Esophagus muscularis mucosa (tissue), 4 donors: ENCODE measurements around the gene PEAR1. TPM values are rescaled to one million over a fixed set of nuclear protein-coding genes. Genes with fewer than 3 reads are reported as not detected.

Experiments used
- DNase-seq: peaks from one replicate; pipeline ENCODE4 v3.0.0-alpha.2; 2017; ENCODE audit errors: extremely low spot score
- H3K27ac ChIP-seq, 4 donors: fragments of 200-600 bp; sonication (generic); replicated peaks in 1 of 4; 1 replicate in 3 of 4; 2 replicates in 1 of 4; pipeline ENCODE4 v1.5.1; 2016 to 2019; ENCODE audit warnings: mild to moderate bottlenecking in 1 of 4
- H3K27me3 ChIP-seq, 4 donors: fragments of 200-600 bp; sonication (generic); one replicate each; pipeline versions ENCODE4 v1.5.1 to v1.6.0; 2016 to 2019
- H3K36me3 ChIP-seq, 4 donors: fragments of 200-600 bp; sonication (generic); one replicate each; pipeline ENCODE4 v1.5.1; 2016 to 2019
- H3K4me1 ChIP-seq, 4 donors: fragments of 200-600 bp; sonication (generic); one replicate each; pipeline ENCODE4 v1.5.1; 2016 to 2019
- H3K4me3 ChIP-seq, 4 donors: fragments of 200-600 bp; sonication (generic); 1 replicate in 2 of 4; 2 replicates in 2 of 4; pipeline ENCODE4 v1.5.1; 2016 to 2019; ENCODE audit warnings: mild to moderate bottlenecking in 4 of 4, moderate library complexity in 1 of 4
- H3K9me3 ChIP-seq, 4 donors: fragments of 200-600 bp; sonication (generic); 1 replicate in 3 of 4; 2 replicates in 1 of 4; pipeline ENCODE4 v1.5.1; 2016 to 2019
- EP300 ChIP-seq: sonication (generic); formaldehyde crosslinking; IDR thresholded peaks from one replicate; pipeline ENCODE4 v1.6.1; 2017; ENCODE audit warnings: antibody characterized with exemption
- POLR2A ChIP-seq: fragments of 450-650 bp; IDR thresholded peaks from one replicate; pipeline ENCODE4 v1.6.1; 2017; ENCODE audit warnings: antibody characterized with exemption, moderate library complexity, mild to moderate bottlenecking, low read depth
- POLR2AphosphoS5 ChIP-seq, 2 donors: sonication (generic); formaldehyde crosslinking; IDR thresholded peaks; one replicate each; pipeline ENCODE4 v1.6.1; 2017; ENCODE audit warnings: antibody characterized with exemption in 2 of 2
- WGBS: methylation state at CpG from one replicate; pipeline ENCODE4 v1.1.5; 2018; 5-methylcytosine and 5-hydroxymethylcytosine counted together
- intact Hi-C: fragments of 100-400 bp; cut with DNase I; formaldehyde crosslinking; loops from one replicate; pipeline ENCODE4 v1.15.1; 2023
- total RNA-seq, 4 donors: library from RNA; depleted of rRNA; stranded (reverse); fragments of >200 nt; gene quantifications; one replicate each; pipeline versions ENCODE4 v1.1.0 to v1.2.1, GENCODE V29; 2016
- TF ChIP-seq, protein P1 (sequence below), 3 experiments: fragments of 200-600 bp in 2 of 3; fragments of 450-650 bp in 1 of 3; sonication (generic) in 2 of 3; IDR thresholded peaks; one replicate each; pipeline ENCODE4 v1.5.1; 2017 to 2019; ENCODE audit warnings: antibody characterized with exemption in 3 of 3, mild to moderate bottlenecking in 2 of 3, moderate library complexity in 1 of 3

The PEAR1 gene
- total RNA-seq, 4 donors from 2014 or later = 6.1 to 13.6 (median 10.9) TPM

DNA sequence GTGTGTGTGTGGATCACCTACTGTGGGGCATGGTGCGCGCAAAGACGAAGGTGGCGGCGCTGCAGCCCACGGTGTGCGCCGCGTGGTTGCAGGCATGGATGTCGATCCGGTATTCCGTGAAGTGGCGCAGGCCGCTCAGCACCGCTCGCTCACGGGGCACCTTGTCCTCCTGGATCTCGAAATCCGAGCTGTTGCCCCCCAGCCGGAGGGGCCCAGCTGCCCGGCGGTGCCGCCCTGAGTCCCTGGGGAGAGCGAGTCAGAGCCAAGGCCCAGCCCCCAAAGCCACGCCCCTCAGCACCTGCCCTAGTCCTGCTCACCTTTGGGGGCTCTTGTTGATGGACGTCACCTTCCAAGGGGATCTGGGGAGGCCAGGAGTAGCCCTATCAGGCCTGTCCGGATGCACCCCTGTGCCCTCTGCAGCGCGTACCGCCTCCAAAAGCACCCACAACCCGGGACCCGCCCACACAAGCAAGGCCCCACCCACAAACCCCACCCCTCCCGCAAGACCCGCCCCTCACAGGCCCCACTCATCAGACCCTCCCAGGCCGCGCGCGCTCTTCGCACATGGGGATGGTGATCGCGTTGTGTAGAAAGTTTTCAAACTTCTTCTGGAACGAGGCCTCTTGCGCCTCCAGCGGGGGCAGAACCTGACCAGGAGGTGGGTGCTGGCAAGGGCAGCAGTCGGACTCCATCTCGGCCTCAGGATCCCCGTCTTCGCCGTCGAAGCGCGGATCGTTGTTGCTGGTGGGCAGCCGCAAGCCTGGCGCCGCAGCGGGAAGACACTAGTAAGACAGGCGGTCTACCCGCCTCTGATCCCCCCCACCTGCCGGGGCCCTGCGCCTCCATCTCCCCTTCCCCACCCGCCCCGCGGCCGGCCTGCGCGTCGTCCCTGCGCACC is 48.2 kb upstream of the PEAR1 start:
- Histone ChIP-seq H3K4me3 (no peak overlapping the region), H3K9me3 (no peaks in the 10 kb centered on the region), H3K36me3 (no peaks in the 10 kb centered on the region), H3K27ac (no peak overlapping the region), H3K27me3 (peaks cover 0 to 100% (median 18%) of the 10 kb centered on the region in 4 donors), H3K4me1 (peaks cover 10 to 22% (median 13%) of the 10 kb centered on the region in 4 donors)
- 13% methylated on average over 3 of the region's 69 CpGs for WGBS
- intact Hi-C loops = no loop called here
- TF ChIP-seq, protein P1, sequence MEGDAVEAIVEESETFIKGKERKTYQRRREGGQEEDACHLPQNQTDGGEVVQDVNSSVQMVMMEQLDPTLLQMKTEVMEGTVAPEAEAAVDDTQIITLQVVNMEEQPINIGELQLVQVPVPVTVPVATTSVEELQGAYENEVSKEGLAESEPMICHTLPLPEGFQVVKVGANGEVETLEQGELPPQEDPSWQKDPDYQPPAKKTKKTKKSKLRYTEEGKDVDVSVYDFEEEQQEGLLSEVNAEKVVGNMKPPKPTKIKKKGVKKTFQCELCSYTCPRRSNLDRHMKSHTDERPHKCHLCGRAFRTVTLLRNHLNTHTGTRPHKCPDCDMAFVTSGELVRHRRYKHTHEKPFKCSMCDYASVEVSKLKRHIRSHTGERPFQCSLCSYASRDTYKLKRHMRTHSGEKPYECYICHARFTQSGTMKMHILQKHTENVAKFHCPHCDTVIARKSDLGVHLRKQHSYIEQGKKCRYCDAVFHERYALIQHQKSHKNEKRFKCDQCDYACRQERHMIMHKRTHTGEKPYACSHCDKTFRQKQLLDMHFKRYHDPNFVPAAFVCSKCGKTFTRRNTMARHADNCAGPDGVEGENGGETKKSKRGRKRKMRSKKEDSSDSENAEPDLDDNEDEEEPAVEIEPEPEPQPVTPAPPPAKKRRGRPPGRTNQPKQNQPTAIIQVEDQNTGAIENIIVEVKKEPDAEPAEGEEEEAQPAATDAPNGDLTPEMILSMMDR (IDR thresholded peaks at IDR 0.05) = no peak
- TF ChIP-seq POLR2AphosphoS5 (IDR thresholded peaks at IDR 0.05) (no peak), EP300 (no peak), POLR2A (no peak)
- no peak for DNase-seq

DNA sequence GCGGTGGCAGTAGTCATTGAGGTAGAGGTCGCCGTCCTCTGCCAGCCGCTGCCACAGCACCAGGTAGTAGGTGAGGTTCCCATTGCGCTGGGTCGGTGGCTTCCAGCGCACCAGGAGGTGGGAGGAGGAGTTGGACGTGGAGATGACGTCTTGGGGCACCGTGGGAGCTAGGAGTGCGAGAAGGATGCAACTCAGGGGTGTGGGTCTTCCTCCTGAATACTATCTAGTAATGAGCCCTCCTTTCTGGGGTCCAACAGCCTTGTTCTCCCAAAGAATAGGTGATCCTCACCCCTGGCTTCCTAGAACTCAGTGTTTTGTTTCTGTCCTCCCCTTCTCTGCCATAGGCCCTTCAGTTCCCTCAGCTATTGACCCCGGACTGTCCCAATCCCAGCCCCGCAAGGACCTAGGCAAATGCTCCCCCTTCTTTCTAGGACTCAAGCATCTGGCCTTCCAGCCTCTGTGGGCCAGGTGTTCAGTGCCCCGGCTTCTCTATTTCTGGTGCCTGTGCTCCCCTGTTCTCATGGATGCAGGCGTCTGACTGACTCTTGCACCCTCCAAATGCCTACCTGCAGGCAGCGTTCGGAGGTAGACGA is 47.5 kb upstream of the PEAR1 start:
- peaks cover 0 to 94% (median 18%) of the 10 kb centered on the region in 4 donors for H3K27me3 ChIP-seq

DNA sequence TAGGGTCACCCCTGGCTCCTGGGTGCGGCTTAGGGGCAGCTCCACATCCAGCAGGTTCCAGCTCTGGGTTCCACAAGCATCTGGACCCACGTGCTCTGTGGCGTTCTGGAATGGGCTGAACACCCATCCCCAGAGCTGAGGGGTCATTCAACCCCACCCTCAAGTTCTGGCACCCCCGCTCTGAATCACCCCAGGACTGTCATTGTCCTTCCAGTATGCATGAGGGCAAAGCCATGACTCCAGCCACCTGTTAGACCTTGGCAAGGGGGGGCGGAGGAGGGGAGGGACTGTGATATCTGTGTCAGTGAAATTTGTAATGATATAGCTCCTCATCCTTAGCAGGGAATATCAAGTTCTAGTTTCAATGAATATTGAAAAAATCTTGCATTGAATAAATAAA is 46.9 kb upstream of the PEAR1 start:
- no peak for TF ChIP-seq EP300
- no peak for TF ChIP-seq POLR2AphosphoS5 (IDR thresholded peaks at IDR 0.05)
- TF ChIP-seq, protein P1 (IDR thresholded peaks at IDR 0.05) = no peak
- TF ChIP-seq POLR2A = no peak
- peaks cover 0 to 94% (median 18%) of the 10 kb centered on the region in 4 donors for H3K27me3 ChIP-seq
- H3K4me3 ChIP-seq = no peak overlapping the region
- H3K36me3 ChIP-seq = no peaks in the 10 kb centered on the region
- H3K9me3 ChIP-seq = no peaks in the 10 kb centered on the region
- no peak for DNase-seq
- WGBS = 93% methylated on average over 2 of the region's 5 CpGs
- peaks cover 10 to 22% (median 13%) of the 10 kb centered on the region in 4 donors for H3K4me1 ChIP-seq
- H3K27ac ChIP-seq = no peak overlapping the region
- intact Hi-C loops = no loop called here

More for the DNA sequence above, 47.5 kb upstream of the PEAR1 start:
- intact Hi-C loops = no loop called here
- DNase-seq = no peak
- H3K4me3 ChIP-seq = no peak overlapping the region
- H3K4me1 ChIP-seq = peaks cover 10 to 22% (median 13%) of the 10 kb centered on the region in 4 donors
- 67% methylated on average over 11 of the region's 18 CpGs for WGBS
- H3K27ac ChIP-seq = no peak overlapping the region
- no peaks in the 10 kb centered on the region for H3K9me3 ChIP-seq
- no peak for TF ChIP-seq EP300
- no peak for TF ChIP-seq POLR2AphosphoS5 (IDR thresholded peaks at IDR 0.05)
- TF ChIP-seq POLR2A = no peak
- TF ChIP-seq, protein P1 (IDR thresholded peaks at IDR 0.05) = no peak
- no peaks in the 10 kb centered on the region for H3K36me3 ChIP-seq

DNA sequence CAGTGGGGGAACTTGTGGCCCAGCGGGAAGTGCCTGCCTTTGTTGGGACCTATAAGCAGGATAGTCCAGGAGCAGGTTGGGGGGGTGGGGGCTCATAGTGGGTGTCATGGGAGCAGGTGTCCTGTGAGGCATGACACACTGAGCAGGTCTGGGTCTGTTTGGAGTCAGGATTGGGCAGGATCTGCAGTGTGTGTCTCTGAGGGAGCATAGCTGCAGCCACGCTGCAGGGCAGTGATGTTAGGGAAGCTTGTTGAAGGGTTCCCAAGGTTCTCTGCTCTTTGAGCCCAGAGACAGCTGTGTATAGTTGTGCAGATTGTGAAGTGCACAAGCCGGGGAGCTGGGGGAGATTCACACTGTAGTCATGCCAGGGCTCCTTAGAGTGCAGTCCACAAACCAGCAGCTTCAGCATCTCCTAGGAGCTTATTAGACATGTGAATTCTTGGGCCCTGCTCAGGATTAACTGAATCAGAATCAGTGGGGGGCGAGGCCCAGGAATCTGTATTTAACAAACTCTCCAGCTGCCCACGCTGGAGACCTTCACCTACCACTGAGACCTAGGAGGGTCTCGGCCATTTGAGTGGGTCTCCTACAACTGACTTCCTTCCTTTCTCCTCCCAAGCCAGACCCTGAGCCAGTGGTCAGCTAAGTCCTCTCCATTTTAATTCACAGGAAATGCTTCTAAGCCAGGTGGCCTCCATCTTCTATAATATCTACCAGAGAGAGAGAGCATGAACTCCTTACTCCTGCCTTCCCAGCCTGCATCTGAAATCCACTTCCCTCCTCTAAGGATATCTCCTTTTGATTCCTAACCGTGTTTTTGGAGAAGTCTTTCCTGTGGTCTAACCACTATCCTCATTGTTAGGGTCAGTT is 45.7 kb upstream of the PEAR1 start:
- WGBS = 75% methylated on average over 6 of the region's 7 CpGs
- Histone ChIP-seq H3K27me3 (peaks cover 0 to 88% (median 18%) of the 10 kb centered on the region in 4 donors), H3K36me3 (no peaks in the 10 kb centered on the region), H3K4me1 (peaks cover 10 to 32% (median 23%) of the 10 kb centered on the region in 4 donors), H3K4me3 (no peak overlapping the region), H3K27ac (no peak overlapping the region), H3K9me3 (no peaks in the 10 kb centered on the region)
- DNase-seq = no peak
- intact Hi-C loops = no loop called here
- TF ChIP-seq, protein P1 (IDR thresholded peaks at IDR 0.05) = no peak
- TF ChIP-seq POLR2AphosphoS5 (IDR thresholded peaks at IDR 0.05) (no peak), POLR2A (no peak), EP300 (no peak)
